CD4-positive, alpha-beta T cell treated with Interferon alpha-2 for 1 hour (primary cell): ENCODE results near the gene MACROD1.
A peak's percentile ranks its signal among the peaks of the same experiment; 100 is the strongest.
"Not testable (repeated sequence)": the region's sequence is repeated elsewhere in the genome, so short reads cannot be mapped to it uniquely, and the experiment has no call there.

Experiments used
- DNase-seq, 2 donors: peaks; one replicate each; pipeline ENCODE4 v3.0.0-alpha.2; 2020 to 2022

The MACROD1 gene

DNA sequence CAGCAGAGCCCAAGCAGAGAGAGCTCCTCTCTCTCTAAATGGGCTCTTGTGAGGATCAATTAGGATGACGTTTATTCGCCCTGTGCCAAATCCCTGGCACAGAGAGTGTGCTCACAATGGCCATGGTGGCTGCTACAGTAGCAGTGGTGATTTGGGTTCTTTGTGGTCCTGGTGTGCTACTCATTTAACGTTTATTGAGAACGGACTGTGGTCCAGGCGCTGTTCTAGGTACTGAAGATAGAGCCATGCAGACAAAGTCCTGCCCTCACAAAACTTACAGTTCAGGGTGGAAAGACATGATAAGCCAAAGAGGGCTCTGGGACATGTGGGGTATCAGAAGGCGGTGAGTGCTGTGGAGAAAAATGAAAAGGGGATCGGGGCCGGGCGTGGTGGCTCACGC is 174.4 kb downstream of the MACROD1 start:
- no peak for DNase-seq

DNA sequence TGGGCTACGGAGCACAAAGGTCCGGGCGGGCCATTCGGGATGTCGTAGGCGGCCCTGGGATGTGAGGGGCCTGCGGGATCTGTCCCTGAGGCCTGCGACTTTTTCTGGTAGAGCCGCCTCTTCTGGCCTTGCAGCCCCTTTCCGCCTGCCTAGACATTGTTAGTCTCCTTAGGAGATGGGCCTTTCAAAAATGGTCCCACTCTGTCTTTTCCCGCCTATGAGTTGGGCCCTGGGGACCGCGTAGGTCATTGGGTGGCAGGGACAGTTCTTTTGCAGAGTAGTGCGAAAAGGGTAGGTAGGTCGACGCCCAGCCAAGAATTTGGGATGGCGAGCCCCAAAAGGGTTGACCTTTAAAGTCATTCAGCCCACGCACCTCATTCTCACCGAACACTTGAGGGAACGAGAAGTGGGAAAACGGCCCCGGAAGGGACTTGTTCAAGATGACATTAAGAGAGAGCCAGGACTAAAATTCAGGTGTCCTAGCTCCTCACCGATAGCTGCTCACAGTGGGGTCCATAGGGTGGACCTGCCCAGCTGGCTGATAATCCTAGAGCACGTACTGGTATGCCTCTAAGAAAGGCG is 178.9 kb downstream of the MACROD1 start:
- no peak for DNase-seq

DNA sequence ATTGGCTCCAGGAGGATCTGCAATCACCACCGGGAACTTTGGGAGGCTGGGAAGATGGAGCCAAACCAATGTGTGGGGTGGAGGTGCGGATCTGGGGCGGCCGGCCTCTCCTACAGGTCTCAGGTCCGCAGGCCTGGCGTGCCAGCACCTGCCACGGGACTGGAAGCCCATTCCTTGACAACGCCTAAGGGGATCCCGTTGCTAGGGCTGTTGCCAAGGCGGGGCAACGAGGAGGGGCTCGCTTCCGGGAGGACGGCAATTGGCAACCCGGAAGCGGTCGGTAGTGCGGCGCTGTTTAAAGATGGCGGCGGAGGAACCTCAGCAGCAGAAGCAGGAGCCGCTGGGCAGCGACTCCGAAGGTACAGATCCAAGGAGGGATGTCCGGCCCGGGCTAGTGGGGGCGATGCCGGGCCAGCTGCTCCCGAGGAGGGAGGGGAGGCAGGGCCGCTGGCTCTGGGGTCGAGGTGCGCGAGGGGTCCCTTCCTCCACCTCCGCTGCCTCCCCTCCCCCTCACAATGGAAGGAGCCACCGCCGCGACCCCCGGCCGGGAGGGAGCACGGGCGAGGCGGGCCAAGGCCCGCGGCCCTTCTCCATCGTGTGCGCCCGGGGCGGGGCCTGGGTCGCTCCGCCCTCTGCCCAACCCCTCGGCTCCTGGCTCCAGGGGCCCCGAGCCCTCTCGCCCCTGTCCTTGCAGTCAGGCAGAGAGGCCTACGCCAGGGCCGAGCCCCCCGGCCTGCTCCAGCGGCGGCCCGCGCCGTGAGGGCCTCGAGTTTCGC is 179.6 kb downstream of the MACROD1 start, which contains the start of gene OTUB1:
OTUB1 (plus strand) TSS at position 283 of the 776 bp plus-strand sequence; CDS start at position 302, 19 bp downstream.
- peak; percentile 84 to 87 for DNase-seq

- DNase-seq = peak; percentile 54 to 74
Observed at GRCh38 chr11:63985812-63986155, 180.1 kb downstream of the MACROD1 start.

DNA sequence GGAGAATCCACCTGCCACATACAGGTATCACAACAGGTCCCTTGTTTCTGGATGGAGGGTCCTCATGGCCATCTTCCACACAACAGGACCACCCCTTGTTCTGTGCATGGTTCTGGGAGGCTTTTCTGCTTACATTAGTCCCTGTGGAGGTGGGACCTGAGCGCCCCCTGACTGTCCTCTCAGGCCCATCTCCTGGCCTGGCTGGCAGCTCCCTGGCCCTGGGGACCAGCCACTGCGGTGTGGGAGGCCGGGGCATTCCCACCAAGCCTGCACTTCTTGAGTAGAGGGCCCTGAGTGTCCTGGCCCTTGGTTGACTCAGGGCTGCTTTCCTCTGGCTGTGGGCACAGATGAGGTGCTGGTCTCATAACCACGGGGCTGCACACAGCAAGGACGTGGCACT is 186.5 kb downstream of the MACROD1 start:
- DNase-seq = no peak

- DNase-seq = no peak
Observed at GRCh38 chr11:63978551-63979239, 187.2 kb downstream of the MACROD1 start.

- DNase-seq = peak; percentile 98 to 99
Observed at GRCh38 chr11:63974259-63975143, 191.4 kb downstream of the MACROD1 start, which contains the start of gene COX8A. COX8A (plus strand) TSS chr11:63974620; CDS start chr11:63974681, 61 bp downstream.

DNA sequence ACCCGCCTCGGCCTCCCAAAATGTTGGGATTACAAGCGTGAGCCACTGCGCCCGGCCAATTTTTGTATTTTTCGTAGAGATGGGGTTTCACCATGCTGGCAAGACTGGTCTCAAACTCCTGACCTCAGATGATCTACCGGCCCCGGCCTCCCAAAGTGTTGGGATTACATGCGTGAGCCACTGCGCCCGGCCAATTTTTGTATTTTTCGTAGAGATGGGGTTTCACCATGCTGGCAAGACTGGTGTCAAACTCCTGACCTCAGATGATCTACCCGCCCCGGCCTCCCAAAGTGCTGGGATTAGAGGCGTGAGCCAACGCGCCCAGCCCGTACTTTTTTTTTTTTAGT is 192.0 kb downstream of the MACROD1 start:
- not testable (repeated sequence) for DNase-seq

- DNase-seq = no peak
Observed at GRCh38 chr11:63970902-63971301, 195.0 kb downstream of the MACROD1 start.

GRCh38 chr11:63969461-63969860 is 196.5 kb downstream of the MACROD1 start:
- no peak for DNase-seq

DNA sequence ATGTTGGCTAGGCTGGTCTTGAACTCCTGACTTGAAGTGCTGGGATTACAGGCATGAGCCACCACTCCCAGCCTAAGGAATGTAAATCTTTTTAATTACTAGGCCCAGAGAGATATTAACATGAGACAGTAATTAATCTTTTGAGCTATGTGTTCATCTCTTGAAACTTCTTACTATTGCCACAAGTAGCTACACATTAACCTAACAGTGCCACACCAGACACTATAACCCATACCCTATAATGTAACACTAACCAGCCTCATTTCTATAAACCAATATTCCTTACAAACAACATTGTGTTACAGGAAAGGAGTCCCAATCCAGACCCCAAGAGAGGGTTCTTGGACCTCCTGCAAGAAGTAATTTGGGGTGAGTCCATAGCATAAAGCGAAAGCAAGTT is 199.5 kb downstream of the MACROD1 start:
- no peak for DNase-seq

DNA sequence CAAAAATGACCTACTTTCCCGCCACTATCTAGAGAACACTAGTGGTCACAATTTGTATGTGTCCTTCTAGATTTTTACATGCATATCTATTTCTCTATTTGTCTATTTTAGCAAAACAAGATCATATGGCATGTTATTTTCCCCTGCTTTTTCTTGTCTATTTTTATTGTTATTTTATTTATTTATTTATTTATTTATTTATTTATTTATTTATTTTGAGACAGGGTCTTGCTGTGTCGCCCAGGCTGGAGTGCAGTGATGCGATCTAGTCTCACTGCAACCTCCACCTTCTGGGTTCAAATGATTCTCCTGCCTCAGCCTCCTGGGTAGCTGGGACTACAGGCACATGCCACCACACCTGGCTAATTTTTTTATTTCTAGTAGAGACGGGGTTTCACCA is 202.0 kb downstream of the MACROD1 start:
- not testable (repeated sequence) for DNase-seq

DNA sequence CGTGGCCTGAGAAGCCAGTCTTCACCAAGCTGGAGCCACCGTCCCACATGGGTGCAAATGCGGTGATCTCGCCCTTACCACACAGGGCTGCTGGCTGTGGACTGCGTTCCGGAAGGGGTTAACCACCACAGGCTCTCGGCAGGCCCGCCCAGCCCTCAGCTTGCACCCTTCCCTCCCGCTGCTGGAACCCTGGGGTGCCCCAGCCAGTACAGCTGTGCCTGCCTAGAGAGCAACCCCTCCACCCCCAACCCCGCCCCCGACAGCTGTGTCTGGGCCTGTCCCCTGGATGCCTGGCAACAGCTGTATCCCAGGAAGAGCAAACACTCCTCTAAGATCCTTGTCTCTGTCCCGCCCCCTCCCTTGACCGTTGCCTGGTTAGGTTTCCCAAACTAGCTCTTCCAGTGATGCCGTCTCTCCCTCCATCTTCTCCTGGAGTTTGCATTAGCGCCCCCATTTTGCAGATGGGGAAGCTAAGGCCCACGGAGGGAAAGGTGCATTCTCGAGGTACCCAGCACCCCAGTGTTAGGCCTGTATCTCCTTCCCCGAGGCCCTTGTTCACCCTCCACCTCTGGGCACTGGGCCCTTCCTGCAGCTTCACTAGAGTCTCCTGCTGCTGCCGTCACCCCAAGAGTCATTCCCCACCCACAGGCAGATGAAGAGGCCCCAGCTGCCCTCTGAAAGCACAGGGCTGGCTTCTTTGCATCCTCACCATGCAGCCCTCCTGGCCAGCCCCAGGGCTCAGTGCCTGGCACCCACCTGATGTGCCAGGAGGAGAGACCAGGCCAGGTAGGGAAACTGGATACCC is 204.1 kb downstream of the MACROD1 start:
- peak; percentile 19 to 49 for DNase-seq

- DNase-seq = no peak
Observed at GRCh38 chr11:63958008-63958407, 207.9 kb downstream of the MACROD1 start.

DNA sequence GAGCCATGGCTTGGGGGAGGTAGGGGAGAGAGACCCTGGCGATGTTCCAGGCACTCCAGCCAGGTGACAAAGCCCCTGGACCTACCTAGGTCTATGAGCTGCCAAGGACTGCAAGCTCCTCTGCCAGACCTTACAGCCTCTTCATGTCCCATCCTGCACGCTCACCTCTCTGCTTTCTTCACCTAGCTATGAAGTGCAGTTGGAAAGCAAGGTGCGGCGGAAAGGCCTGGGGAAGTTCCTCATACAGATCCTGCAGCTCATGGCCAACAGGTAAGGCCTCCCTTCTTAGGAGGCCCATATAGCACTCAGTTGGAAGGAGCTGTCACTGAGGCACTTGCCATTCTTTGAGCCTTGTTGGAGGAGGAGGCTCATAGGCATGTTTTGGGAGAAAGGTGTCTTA is 213.3 kb downstream of the MACROD1 start:
- no peak for DNase-seq

DNA sequence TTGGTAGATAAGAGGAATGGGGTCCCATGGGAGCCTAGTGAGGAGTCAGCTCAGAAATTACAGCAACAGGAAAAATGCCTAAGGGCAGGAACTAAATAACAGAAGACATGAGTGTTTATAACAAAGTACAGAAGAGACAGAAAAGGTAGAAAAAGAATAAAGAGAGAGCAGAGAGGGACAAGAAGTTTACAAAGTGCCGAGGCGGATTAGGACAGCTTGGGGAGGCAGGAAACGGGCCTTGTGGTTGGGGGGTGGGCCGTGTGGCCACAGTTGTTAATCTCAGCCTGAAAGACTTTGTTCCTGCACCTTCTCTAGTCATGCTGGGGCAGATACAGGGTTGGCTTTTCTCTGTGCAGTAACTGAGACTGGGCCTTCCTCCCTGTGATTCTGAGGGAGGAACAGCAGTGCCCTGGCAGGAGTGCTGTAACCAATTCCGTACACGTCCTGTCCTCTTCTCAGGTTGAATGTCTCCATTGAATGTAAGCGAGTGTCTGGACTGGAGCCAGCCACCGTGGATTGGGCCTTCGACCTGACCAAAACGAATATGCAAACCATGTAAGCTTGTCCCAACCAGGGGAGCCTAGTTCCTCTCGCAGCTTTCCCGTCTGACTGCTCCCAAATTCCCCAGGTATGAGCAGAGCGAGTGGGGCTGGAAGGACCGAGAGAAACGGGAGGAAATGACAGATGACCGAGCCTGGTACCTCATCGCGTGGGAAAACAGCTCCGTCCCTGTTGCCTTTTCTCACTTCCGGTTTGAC is 214.0 kb downstream of the MACROD1 start:
- DNase-seq = peak; percentile 6 to 49
